HG03064 (cell line): ENCODE measurements around the gene AP1B1.
"Not testable (repeated sequence)": the region's sequence is repeated elsewhere in the genome, so short reads cannot be mapped to it uniquely, and the experiment has no call there.

Experiments
- ATAC-seq: cut with Tn5 transposase; IDR thresholded peaks from one replicate; pipeline ENCODE4 v1.9.1; 2021; ENCODE audit warnings: low read depth; ENCODE audit not compliant: unreplicated experiment

Gene AP1B1

GRCh38 chr22:29387921-29388758 is at the start of gene AP1B1:
Gene AP1B1 (minus strand): TSS chr22:29388570. CDS start chr22:29367243, 21,327 bp downstream.
- ATAC-seq, result peak; percentile 78

- ATAC-seq, result no peak
These were observed 47.1 kb upstream of the AP1B1 start for GRCh38 chr22:29435236-29436136.

- ATAC-seq, result no peak
These were observed 45.9 kb upstream of the AP1B1 start for GRCh38 chr22:29434288-29434687.

GRCh38 chr22:29433856-29434255 is 45.5 kb upstream of the AP1B1 start:
- no peak for ATAC-seq

GRCh38 chr22:29431986-29432385 is 43.6 kb upstream of the AP1B1 start:
- no peak for ATAC-seq

- no peak for ATAC-seq
These were observed 38.9 kb upstream of the AP1B1 start for GRCh38 chr22:29427176-29427760.

- ATAC-seq, result no peak
These were observed 38.1 kb upstream of the AP1B1 start for GRCh38 chr22:29426476-29426875.

- not testable (repeated sequence) for ATAC-seq
These were observed 30.3 kb upstream of the AP1B1 start for GRCh38 chr22:29418704-29419103.

GRCh38 chr22:29414951-29415591 is 26.7 kb upstream of the AP1B1 start:
- ATAC-seq, result not testable (repeated sequence)

GRCh38 chr22:29412772-29413171 is 24.4 kb upstream of the AP1B1 start:
- not testable (repeated sequence) for ATAC-seq

GRCh38 chr22:29411569-29412211 is 23.3 kb upstream of the AP1B1 start:
- ATAC-seq, result not testable (repeated sequence)

- ATAC-seq, result no peak
These were observed 20.6 kb upstream of the AP1B1 start for GRCh38 chr22:29408940-29409339.

GRCh38 chr22:29401538-29401937 is 13.2 kb upstream of the AP1B1 start:
- not testable (repeated sequence) for ATAC-seq

GRCh38 chr22:29400576-29400975 is 12.2 kb upstream of the AP1B1 start:
- ATAC-seq, result no peak

- ATAC-seq, result no peak
These were observed 9.4 kb upstream of the AP1B1 start for GRCh38 chr22:29397791-29398190.

GRCh38 chr22:29396126-29396525 is 7.8 kb upstream of the AP1B1 start:
- ATAC-seq, result no peak

- ATAC-seq, result no peak
These were observed 6.7 kb upstream of the AP1B1 start for GRCh38 chr22:29394931-29395581.

GRCh38 chr22:29393019-29393608 is 4.7 kb upstream of the AP1B1 start:
- ATAC-seq, result no peak

- no peak for ATAC-seq
These were observed 3.2 kb upstream of the AP1B1 start for GRCh38 chr22:29391546-29391945.
